RWPE2 (cell line): ENCODE measurements around the gene SYNJ2.

Experiments
- ATAC-seq: fragments of 200-7000 bp; cut with Tn5 transposase; 3 replicates; pipeline ENCODE4 v1.9.1; 2021; ENCODE audit warnings: low read depth
- DNase-seq: peaks from one replicate; pipeline ENCODE4 v3.0.0-alpha.2; 2020; ENCODE audit warnings: low spot score
- H3K27ac ChIP-seq: fragments of 450-650 bp; 2 replicates; pipeline ENCODE4 v1.5.1; 2017; ENCODE audit warnings: mild to moderate bottlenecking; ENCODE audit not compliant: poor library complexity, severe bottlenecking
- H3K27me3 ChIP-seq: fragments of 250-450 bp; sonication (Bioruptor Pico); 2 replicates; pipeline ENCODE4 v1.5.1; 2021; ENCODE audit warnings: mild to moderate bottlenecking, moderate library complexity; ENCODE audit not compliant: insufficient read depth, poor library complexity, severe bottlenecking
- H3K36me3 ChIP-seq: fragments of 250-450 bp; sonication (Bioruptor Pico); 2 replicates; pipeline ENCODE4 v1.5.1; 2020; ENCODE audit warnings: low read depth, mild to moderate bottlenecking, moderate library complexity
- H3K4me1 ChIP-seq: fragments of 250-450 bp; sonication (Bioruptor Pico); 2 replicates; pipeline ENCODE4 v1.5.1; 2021; ENCODE audit warnings: mild to moderate bottlenecking, moderate library complexity; ENCODE audit not compliant: insufficient read depth, poor library complexity, severe bottlenecking
- H3K4me3 ChIP-seq: fragments of 250-450 bp; sonication (Bioruptor Pico); 2 replicates; pipeline ENCODE4 v1.5.1; 2021; ENCODE audit warnings: mild to moderate bottlenecking, moderate library complexity; ENCODE audit not compliant: severe bottlenecking
- H3K9me3 ChIP-seq: fragments of 250-450 bp; sonication (Bioruptor Pico); 2 replicates; pipeline ENCODE4 v1.5.1; 2021; ENCODE audit warnings: mild to moderate bottlenecking, moderate library complexity; ENCODE audit not compliant: severe bottlenecking
- CTCF ChIP-seq: fragments of 450-650 bp; IDR thresholded peaks from one replicate; pipeline ENCODE4 v1.5.1; 2017; ENCODE audit warnings: mild to moderate bottlenecking, moderate library complexity; ENCODE audit not compliant: poor library complexity, severe bottlenecking

SYNJ2 gene

GRCh38 chr6:158040051-158040803 lies 58.6 kb downstream of the SYNJ2 start:
- ATAC-seq, result peak; percentile 86
- Histone ChIP-seq H3K27ac (peak overlapping the region; percentile 64), H3K4me3 (no peak overlapping the region)

DNA sequence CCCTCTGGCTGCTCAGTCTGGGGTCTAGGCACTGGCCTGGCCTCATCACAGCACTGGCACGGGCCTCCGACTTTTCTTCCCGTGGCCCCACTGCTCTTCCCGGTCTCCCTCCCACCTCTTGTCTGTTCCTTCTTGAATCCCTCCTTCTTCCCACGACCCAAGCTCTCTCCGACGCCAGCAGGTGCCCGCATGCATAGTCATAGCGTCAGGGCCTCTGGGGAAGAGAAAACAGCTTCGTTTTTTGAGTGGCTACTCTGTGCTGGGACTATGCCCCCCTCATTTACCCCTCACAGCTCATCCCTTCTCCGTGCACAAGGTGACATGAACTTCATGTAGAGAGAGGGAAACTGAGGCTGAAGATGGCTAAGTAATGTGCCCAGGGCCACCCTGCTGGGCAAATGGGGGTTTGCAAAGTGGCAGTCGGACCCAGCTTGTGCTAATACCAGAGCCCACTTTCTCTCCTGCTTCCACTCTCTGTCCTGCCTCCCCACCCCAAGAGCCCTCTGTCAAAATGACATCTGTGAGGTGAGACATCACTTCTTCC lies 59.2 kb downstream of the SYNJ2 start:
- Histone ChIP-seq H3K9me3 (no peaks in the 10 kb centered on the region), H3K4me3 (no peak overlapping the region), H3K4me1 (peaks cover 33% of the 10 kb centered on the region), H3K36me3 (peaks cover 4% of the 10 kb centered on the region), H3K27ac (peak overlapping the region; percentile 64), H3K27me3 (no peaks in the 10 kb centered on the region)
- TF ChIP-seq CTCF, result no peak
- DNase-seq (no peak), ATAC-seq (no peak; the same call in 2 of the 3 replicates)

More at GRCh38 chr6:158040051-158040803, 58.6 kb downstream of the SYNJ2 start:
- Histone ChIP-seq H3K36me3 (peaks cover 4% of the 10 kb centered on the region), H3K27me3 (no peaks in the 10 kb centered on the region), H3K4me1 (peaks cover 33% of the 10 kb centered on the region), H3K9me3 (no peaks in the 10 kb centered on the region)
- no peak for DNase-seq
- TF ChIP-seq CTCF, result no peak

GRCh38 chr6:158041370-158041769 lies 59.7 kb downstream of the SYNJ2 start:
- peak; percentile 26; the same call in 1 of the 3 replicates for ATAC-seq
- TF ChIP-seq CTCF, result no peak
- H3K9me3 ChIP-seq, result no peaks in the 10 kb centered on the region
- no peaks in the 10 kb centered on the region for H3K27me3 ChIP-seq
- peaks cover under 1% of the 10 kb centered on the region for H3K36me3 ChIP-seq
- peak overlapping the region; percentile 64 for H3K27ac ChIP-seq
- no peak for DNase-seq
- no peak overlapping the region for H3K4me3 ChIP-seq
- peaks cover 33% of the 10 kb centered on the region for H3K4me1 ChIP-seq

DNA sequence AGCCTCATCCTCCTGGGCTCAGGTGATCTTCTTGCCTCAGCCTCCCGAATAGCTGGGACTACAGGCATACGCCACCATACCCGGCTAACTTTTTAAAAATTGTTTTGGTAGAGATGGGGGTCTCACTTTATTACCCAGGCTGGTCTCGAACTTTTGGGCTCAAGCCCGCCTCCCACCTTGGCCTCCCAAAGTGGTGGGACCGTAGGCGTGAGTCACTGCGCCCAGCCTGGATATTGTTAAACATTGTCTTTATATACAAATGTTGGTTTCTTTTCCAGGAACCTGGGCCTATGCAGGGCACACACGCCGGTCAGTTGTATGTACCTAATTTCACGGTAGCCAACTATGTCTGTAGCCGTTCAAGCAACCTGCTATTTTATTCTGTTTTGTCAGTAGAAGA lies 60.1 kb downstream of the SYNJ2 start:
- H3K4me3 ChIP-seq, result no peak overlapping the region
- DNase-seq (no peak), ATAC-seq (no peak)
- H3K36me3 ChIP-seq, result no peaks in the 10 kb centered on the region; the same call in none of the 2 replicates
- H3K27me3 ChIP-seq, result no peaks in the 10 kb centered on the region
- H3K4me1 ChIP-seq, result peaks cover 33% of the 10 kb centered on the region
- no peaks in the 10 kb centered on the region for H3K9me3 ChIP-seq
- peak overlapping the region; percentile 64 for H3K27ac ChIP-seq
- no peak for TF ChIP-seq CTCF
